ENCODE measurements around the gene C2CD2L.
"Not testable (repeated sequence)": the region's sequence is repeated elsewhere in the genome, so short reads cannot be mapped to it uniquely, and the experiment has no call there.

The C2CD2L gene

DNA sequence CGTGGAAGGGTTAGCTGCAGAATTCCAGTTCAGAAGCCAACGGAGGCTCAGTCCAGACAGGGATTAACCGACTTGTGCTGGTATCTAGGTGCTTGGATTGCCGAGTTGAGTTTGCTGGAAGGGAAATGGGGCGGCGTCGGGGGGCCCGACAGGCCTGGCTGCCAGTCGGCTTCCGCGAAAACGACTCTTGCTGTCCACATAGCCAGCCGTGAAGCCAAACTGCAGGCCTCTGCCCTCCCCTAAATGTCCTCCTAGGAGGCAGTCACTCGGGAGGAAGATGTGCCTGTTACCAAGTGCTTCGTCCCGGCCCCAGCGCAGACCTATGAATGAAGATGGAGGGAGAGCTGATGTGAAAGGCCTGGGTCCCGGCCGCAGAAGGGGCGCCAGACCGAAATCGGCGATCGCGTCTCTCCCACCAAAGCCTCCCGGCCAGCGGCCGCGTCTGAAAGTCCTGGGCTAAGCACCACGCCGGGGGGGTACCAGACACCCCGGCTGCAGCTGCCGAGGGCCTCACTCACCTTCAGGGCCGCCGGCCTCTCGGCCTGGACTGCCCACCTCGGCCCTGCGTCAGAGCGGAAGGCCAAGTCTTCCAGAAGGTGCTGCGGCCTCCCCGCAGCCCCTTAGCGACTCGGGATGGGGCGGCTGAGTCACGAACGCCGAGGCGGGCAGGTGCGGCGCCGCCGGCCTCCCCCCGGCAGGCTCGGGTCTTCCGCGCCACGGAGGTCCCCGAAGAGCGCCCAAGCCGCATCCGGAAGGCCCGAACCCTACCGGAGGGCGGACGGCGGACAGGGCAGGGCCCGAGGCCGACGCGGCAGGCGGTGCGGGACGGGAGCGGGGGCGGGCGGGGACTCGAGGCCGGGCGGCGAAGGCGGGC is 13.0 kb upstream of the C2CD2L start:
- peak; percentile 62 for DNase-seq

GRCh38 chr11:119094816-119095065 is 12.4 kb upstream of the C2CD2L start:
- peak; percentile 85 for DNase-seq

GRCh38 chr11:119095066-119095880 is 11.9 kb upstream of the C2CD2L start:
- peak; percentile 100 for DNase-seq

GRCh38 chr11:119099711-119100110 is 7.4 kb upstream of the C2CD2L start:
- DNase-seq = no peak

GRCh38 chr11:119100246-119100970 is 6.7 kb upstream of the C2CD2L start:
- DNase-seq = no peak

- DNase-seq = peak; percentile 51
Observed at GRCh38 chr11:119100994-119101758, 6.0 kb upstream of the C2CD2L start.

DNA sequence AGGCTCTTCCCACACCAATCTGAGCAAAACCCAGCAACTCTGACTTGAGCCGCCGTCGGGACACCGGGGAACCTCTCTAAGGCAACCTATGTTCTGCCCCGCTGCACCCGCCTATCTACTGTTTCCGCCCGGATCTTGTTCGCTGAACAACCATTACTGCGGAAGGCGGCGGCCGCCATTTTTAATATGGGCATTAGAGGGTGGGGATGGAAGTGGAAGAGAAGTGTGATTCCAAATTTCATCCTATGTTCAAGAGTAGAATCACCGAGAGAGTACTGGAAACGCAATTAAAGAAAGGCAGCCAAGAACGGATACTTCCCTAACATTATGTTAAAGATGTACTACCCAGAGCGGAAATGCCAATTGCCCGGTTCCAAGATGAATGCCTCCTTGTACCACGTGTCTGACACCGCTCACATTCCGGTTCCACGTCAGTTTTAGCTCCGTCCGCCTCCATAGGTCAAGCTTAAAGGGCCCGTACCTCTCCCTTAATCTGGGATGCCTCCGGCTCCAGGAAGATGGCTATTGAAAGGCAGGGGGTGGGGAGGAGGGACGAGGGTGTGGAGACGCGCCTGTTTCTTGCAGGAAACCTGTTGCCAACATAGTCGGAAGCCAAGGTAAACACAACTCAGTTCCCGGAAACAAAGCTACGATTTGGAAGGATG is 5.3 kb upstream of the C2CD2L start, which contains the start of gene DPAGT1:
TSS of gene DPAGT1 (minus strand) at position 95 of the 665 bp plus-strand sequence. CDS start 198 bp downstream, outside the sequence.
- peak; percentile 96 for DNase-seq

- DNase-seq = not testable (repeated sequence)
Observed at GRCh38 chr11:119103161-119103664, 3.9 kb upstream of the C2CD2L start.

GRCh38 chr11:119103793-119104192 is 3.4 kb upstream of the C2CD2L start:
- peak; percentile 13 for DNase-seq

DNA sequence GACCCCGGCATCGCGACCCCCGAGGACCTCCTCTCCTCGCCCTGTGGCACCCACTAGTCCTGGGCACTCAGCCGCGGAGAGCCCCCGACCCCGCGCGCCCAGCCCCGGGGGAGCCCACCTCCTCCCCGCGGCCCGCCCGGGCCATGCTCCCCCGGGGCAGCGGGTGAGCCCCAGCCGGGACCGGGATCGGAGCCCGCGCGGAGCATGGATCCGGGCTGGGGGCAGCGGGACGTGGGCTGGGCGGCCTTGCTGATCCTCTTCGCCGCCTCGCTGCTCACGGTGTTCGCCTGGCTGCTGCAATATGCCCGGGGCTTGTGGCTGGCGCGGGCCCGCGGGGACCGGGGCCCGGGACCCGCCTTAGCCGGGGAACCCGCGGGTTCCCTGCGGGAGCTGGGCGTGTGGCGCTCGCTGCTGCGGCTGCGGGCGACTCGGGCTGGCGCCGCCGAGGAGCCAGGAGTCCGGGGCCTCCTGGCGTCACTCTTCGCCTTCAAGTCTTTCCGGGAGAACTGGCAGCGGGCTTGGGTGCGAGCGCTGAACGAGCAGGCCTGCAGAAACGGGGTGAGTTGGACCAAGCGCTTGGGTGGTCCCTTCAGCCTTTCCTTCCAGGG is 498 bp downstream of the C2CD2L start:
- DNase-seq = peak; percentile 28

DNA sequence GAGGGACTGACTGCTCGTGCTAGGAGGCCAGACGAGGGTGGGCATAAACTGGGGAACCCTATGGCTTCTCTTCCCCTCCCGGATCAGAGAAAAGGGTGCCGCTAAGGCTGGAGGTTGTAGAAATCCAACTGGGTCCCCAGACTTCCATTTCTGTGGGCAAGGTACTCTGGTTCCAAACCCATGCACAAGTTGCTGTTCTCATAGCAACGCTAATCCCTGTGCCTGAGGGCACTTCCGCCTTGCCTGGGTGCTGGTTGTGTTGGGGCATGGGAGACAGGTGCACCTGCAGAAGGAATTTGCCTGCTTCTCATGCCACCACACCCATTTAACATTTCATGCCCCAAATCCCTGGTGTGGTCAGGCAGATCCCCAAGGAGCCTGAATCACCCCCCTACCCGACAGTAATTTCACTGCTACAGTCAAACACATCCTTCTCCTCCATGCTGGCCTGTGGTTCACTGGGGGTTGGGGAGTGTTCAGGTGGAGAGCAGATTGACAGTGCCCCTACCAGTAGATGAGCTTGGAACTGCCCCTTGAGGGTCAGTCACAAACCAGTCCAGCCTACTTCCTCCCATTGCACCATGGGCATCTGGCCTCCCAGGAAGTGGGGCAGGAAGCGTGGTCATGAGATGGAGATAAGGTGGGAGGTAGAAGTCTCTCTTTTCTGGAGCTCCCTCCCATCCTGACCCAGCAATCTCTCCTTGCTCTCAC is 1.2 kb downstream of the C2CD2L start:
- peak; percentile 33 for DNase-seq

DNA sequence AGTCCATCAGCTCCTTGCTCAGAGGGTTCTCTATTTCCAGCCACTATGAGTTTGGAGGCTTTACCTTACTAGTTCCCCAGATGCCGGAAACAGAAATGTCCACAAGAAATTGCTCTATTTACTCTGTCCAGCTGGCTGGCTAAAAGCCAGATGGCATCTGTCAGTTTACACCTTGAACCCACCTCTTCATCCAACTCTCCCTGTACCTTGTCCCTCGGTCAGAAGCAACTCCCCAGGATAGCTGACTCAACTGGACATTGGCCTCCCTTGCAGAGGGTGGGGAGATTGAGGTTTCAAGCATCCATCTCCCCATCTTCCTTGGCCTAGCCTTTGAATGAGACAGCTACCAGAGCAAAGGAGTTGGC is 1.7 kb downstream of the C2CD2L start:
- DNase-seq = no peak

GRCh38 chr11:119109843-119110242 is 2.7 kb downstream of the C2CD2L start:
- peak; percentile 11 for DNase-seq

GRCh38 chr11:119110439-119110838 is 3.3 kb downstream of the C2CD2L start:
- DNase-seq = no peak

GRCh38 chr11:119111361-119111925 is 4.3 kb downstream of the C2CD2L start:
- peak; percentile 12 for DNase-seq

DNA sequence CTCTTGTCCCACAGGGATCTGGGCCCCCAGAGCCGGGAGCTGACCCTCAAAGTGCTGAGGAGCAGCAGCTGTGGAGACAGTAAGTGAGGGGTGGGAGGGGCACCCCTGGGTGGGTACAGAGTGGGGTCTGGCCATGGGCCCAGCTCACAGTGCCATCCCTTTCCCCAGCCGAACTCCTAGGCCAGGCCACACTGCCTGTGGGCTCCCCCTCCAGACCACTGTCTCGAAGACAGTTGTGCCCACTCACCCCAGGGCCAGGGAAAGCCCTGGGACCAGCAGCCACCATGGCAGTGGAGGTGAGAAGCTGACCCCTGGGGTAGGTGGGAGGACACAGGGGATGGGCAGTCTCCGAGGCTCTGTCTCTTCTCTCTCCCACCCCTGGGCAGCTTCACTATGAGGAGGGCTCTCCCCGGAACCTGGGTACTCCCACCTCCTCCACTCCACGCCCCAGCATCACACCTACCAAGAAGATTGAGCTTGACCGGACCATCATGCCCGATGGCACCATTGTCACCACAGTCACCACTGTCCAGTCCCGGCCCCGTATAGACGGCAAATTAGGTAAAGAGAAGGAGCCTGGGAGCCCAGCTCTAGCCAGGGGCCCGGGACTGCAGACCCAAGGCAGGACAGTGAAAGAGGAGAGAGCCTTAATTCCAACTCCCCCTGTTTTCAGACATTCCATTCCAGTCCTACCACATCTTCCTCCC is 5.3 kb downstream of the C2CD2L start:
- DNase-seq = no peak

- DNase-seq = no peak
Observed at GRCh38 chr11:119113716-119114115, 6.6 kb downstream of the C2CD2L start.

DNA sequence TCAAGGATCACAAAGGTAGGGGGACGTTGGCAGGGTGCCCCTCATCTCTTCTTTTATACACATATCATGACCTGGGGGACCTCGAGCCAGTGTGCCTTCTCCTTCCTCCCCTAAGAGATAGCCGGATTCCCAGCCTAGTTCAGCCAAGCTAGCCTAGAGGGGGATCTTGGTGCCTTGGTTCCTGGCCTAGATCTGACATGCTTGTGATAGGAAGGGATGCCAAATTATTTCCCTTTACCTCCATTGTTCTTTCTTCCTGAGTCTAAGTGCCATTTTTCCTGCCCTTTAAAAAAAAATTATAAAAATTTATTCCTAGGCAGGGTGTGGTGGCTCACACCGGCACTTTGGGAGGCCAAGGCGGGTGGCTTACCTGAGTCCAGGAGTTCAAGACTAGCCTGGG is 7.2 kb downstream of the C2CD2L start:
- no peak for DNase-seq

GRCh38 chr11:119115484-119116234 is 8.5 kb downstream of the C2CD2L start:
- DNase-seq = no peak

Measured in femur (tissue), 1 donor.